Metanephros (tissue), 2 donors: Measurements from ENCODE around the gene PRICKLE4. TPM values are rescaled to one million over a fixed set of nuclear protein-coding genes. Genes with fewer than 3 reads are reported as not detected.

Experiments
- small RNA-seq: library from RNA; depleted of rRNA; stranded (forward); fragments of <200 nt; gene quantifications from one replicate; pipeline ENCODE3, GENCODE V24; 2014; ENCODE audit warnings: low replicate concordance
- total RNA-seq: library from RNA; depleted of rRNA; stranded (reverse); fragments of >200 nt; gene quantifications from one replicate; pipeline ENCODE4 v1.2.3, GENCODE V29; 2014

Gene PRICKLE4
- 3.2 TPM for total RNA-seq

GRCh38 chr6:41780551-41781365 is at the start of gene PRICKLE4:
TSS of gene PRICKLE4 (plus strand) at chr6:41780782. CDS start at chr6:41783474, 2,692 bp downstream.

GRCh38 chr6:41735427-41736185 is 45.0 kb upstream of the PRICKLE4 start, which contains the start of gene TFEB:
TSS of gene TFEB (minus strand) at chr6:41735608. CDS start at chr6:41691213, 44,395 bp downstream.

GRCh38 chr6:41747256-41748101 is 33.1 kb upstream of the PRICKLE4 start, which contains the start of gene PGC:
TSS of gene PGC (minus strand) at chr6:41747397. CDS start at chr6:41747334, 63 bp downstream.

GRCh38 chr6:41779788-41780550 is 613 bp upstream of the PRICKLE4 start, which contains the start of gene FRS3:
TSS of gene FRS3 (minus strand) at chr6:41779900. CDS start at chr6:41776987, 2,913 bp downstream.

GRCh38 chr6:41787219-41787917 is 6.8 kb downstream of the PRICKLE4 start, which contains the start of gene TOMM6:
TSS of gene TOMM6 (plus strand) at chr6:41787694. CDS start at chr6:41787698, 4 bp downstream.

Small RNAs within 50 kb of the gene (small RNA-seq; reads per million reads assigned to genes)
- gene AL365205.2 (not detected), gene AL365205.3 (not detected), gene RF00393 (not detected)

Other genes starting within 250 kb of the PRICKLE4 start
- 11.0 TPM for gene FOXP4, start 234.4 kb upstream of the PRICKLE4 start, total RNA-seq
- 45.7 TPM for gene MDFI, start 142.3 kb upstream of the PRICKLE4 start, total RNA-seq
- 18.3 TPM for gene TFEB, start 45.2 kb upstream of the PRICKLE4 start, total RNA-seq
- gene PGC, start 33.4 kb upstream of the PRICKLE4 start, total RNA-seq: 0.18 TPM
- 5.3 TPM for gene FRS3, start 882 bp upstream of the PRICKLE4 start, total RNA-seq
- 68.5 TPM for gene TOMM6, start 6.9 kb downstream of the PRICKLE4 start, total RNA-seq
- 9.1 TPM for gene USP49, start 114.6 kb downstream of the PRICKLE4 start, total RNA-seq
- gene MED20, start 140.4 kb downstream of the PRICKLE4 start, total RNA-seq: 27.2 TPM
- 18.3 TPM for gene BYSL, start 140.7 kb downstream of the PRICKLE4 start, total RNA-seq
- 31.2 TPM for gene CCND3, start 161.0 kb downstream of the PRICKLE4 start, total RNA-seq